Hepatocyte (in vitro differentiated cells): ENCODE results near the gene ATXN7L1. TPM values are rescaled to one million over a fixed set of nuclear protein-coding genes. Genes with fewer than 3 reads are reported as not detected.

Experiments used
- DNase-seq: peaks from one replicate; pipeline ENCODE4 v3.0.0-alpha.2; 2016; ENCODE audit warnings: low spot score
- H2AFZ ChIP-seq: fragments of 200-600 bp; sonication (generic); 2 replicates; pipeline ENCODE4 v1.6.0; 2016; ENCODE audit warnings: antibody characterized with exemption, mild to moderate bottlenecking
- H3K27ac ChIP-seq: fragments of 200-600 bp; sonication (generic); 2 replicates; pipeline ENCODE4 v1.5.1; 2016; ENCODE audit warnings: mild to moderate bottlenecking
- H3K27me3 ChIP-seq: fragments of 200-600 bp; sonication (generic); 2 replicates; pipeline ENCODE4 v1.6.1; 2016
- H3K36me3 ChIP-seq: fragments of 200-600 bp; sonication (generic); replicated peaks from 2 replicates; pipeline ENCODE4 v1.5.1; 2016; ENCODE audit warnings: low read depth; ENCODE audit not compliant: insufficient read depth
- H3K4me1 ChIP-seq: fragments of 200-600 bp; sonication (generic); 2 replicates; pipeline ENCODE4 v1.5.1; 2016; ENCODE audit warnings: mild to moderate bottlenecking, moderate library complexity; ENCODE audit not compliant: insufficient read depth
- H3K4me2 ChIP-seq: fragments of 200-600 bp; sonication (generic); 2 replicates; pipeline ENCODE4 v1.6.0; 2016
- H3K4me3 ChIP-seq: fragments of 200-600 bp; sonication (generic); 2 replicates; pipeline ENCODE4 v1.5.1; 2016; ENCODE audit warnings: mild to moderate bottlenecking
- H3K79me2 ChIP-seq: fragments of 200-600 bp; sonication (generic); 2 replicates; pipeline ENCODE4 v1.6.0; 2017; ENCODE audit warnings: mild to moderate bottlenecking
- H3K9me2 ChIP-seq: fragments of 200-600 bp; sonication (generic); replicated peaks from 2 replicates; pipeline ENCODE4 v1.6.0; 2017; ENCODE audit warnings: mild to moderate bottlenecking; ENCODE audit not compliant: insufficient read depth
- H3K9me3 ChIP-seq: fragments of 200-600 bp; sonication (generic); 2 replicates; pipeline ENCODE4 v1.5.1; 2016; ENCODE audit warnings: low read depth, mild to moderate bottlenecking
- H4K20me1 ChIP-seq: fragments of 200-600 bp; sonication (generic); 2 replicates; pipeline ENCODE4 v1.6.0; 2016; ENCODE audit warnings: mild to moderate bottlenecking; ENCODE audit not compliant: insufficient read depth, poor library complexity, severe bottlenecking
- CTCF ChIP-seq: fragments of 200-600 bp; sonication (generic); IDR thresholded peaks from 2 replicates; pipeline ENCODE4 v1.5.1; 2016; ENCODE audit warnings: antibody characterized with exemption, mild to moderate bottlenecking; ENCODE audit not compliant: poor library complexity
- EZH2 ChIP-seq: fragments of 200-600 bp; sonication (generic); IDR thresholded peaks from 2 replicates; pipeline ENCODE4 v1.6.1; 2016; ENCODE audit warnings: antibody characterized with exemption, mild to moderate bottlenecking, borderline replicate concordance
- EZH2phosphoT487 ChIP-seq: fragments of 200-600 bp; sonication (generic); IDR thresholded peaks from one replicate; pipeline ENCODE4 v1.6.1; 2018; ENCODE audit warnings: antibody characterized with exemption, mild to moderate bottlenecking, low read depth, moderate library complexity; ENCODE audit not compliant: unreplicated experiment, severe bottlenecking
- WGBS: methylation state at CpG from one replicate; pipeline ENCODE4 v1.1.6; 2016; ENCODE audit warnings: low lambda C conversion rate; ENCODE audit errors: missing lambda C conversion rate; 5-methylcytosine and 5-hydroxymethylcytosine counted together
- polyA plus RNA-seq: library from polyadenylated mRNA; unstranded; fragments of >200 nt; fragmentation: Nextera tagmentation; extraction: Ambion mirVana; gene quantifications from 2 replicates; pipeline ENCODE4 v1.2.1, GENCODE V29; 2016
- total RNA-seq: library from RNA; depleted of rRNA; stranded (reverse); fragments of >200 nt; gene quantifications from 2 replicates; pipeline ENCODE4 v1.2.3, GENCODE V29; 2014

Gene ATXN7L1
- total and polyA plus RNA-seq, 2 experiments from 2014 or later, result 8.9 to 9.3 TPM

GRCh38 chr7:105786520-105787470 lies 89.6 kb downstream of the ATXN7L1 start:
- WGBS, result 95% methylated on average over 10 of the region's 10 CpGs
- H2AFZ ChIP-seq, result no peak overlapping the region
- H3K27ac ChIP-seq, result no peak overlapping the region
- no peak for TF ChIP-seq EZH2
- no peak for TF ChIP-seq CTCF
- TF ChIP-seq EZH2phosphoT487, result no peak
- no peaks in the 10 kb centered on the region for H4K20me1 ChIP-seq
- DNase-seq, result no peak
- no peaks in the 10 kb centered on the region for H3K4me1 ChIP-seq
- H3K9me2 ChIP-seq, result no peaks in the 10 kb centered on the region
- no peaks in the 10 kb centered on the region for H3K36me3 ChIP-seq
- H3K27me3 ChIP-seq, result no peaks in the 10 kb centered on the region
- no peak overlapping the region for H3K4me2 ChIP-seq
- no peak overlapping the region for H3K4me3 ChIP-seq
- no peaks in the 10 kb centered on the region for H3K9me3 ChIP-seq
- no peaks in the 10 kb centered on the region for H3K79me2 ChIP-seq

GRCh38 chr7:105782391-105783042 lies 93.9 kb downstream of the ATXN7L1 start:
- TF ChIP-seq EZH2 (no peak), CTCF (no peak), EZH2phosphoT487 (no peak)
- H3K4me2 ChIP-seq, result no peak overlapping the region
- no peaks in the 10 kb centered on the region for H3K9me3 ChIP-seq
- no peaks in the 10 kb centered on the region for H3K9me2 ChIP-seq
- no peaks in the 10 kb centered on the region for H3K36me3 ChIP-seq
- no peaks in the 10 kb centered on the region for H3K27me3 ChIP-seq
- no peaks in the 10 kb centered on the region for H3K4me1 ChIP-seq
- no peaks in the 10 kb centered on the region for H3K79me2 ChIP-seq
- H3K4me3 ChIP-seq, result no peak overlapping the region
- WGBS, result 91% methylated on average over 10 of the region's 10 CpGs
- H2AFZ ChIP-seq, result no peak overlapping the region
- no peak overlapping the region for H3K27ac ChIP-seq
- DNase-seq, result no peak
- H4K20me1 ChIP-seq, result no peaks in the 10 kb centered on the region

GRCh38 chr7:105779856-105780780 lies 96.3 kb downstream of the ATXN7L1 start:
- DNase-seq, result no peak
- Histone ChIP-seq H3K36me3 (no peaks in the 10 kb centered on the region), H3K4me3 (no peak overlapping the region), H2AFZ (no peak overlapping the region), H3K9me2 (no peaks in the 10 kb centered on the region), H3K4me2 (no peak overlapping the region), H3K27ac (no peak overlapping the region), H3K4me1 (no peaks in the 10 kb centered on the region), H3K27me3 (no peaks in the 10 kb centered on the region), H3K9me3 (no peaks in the 10 kb centered on the region), H3K79me2 (no peaks in the 10 kb centered on the region), H4K20me1 (no peaks in the 10 kb centered on the region)
- TF ChIP-seq EZH2phosphoT487 (no peak), EZH2 (no peak), CTCF (no peak)
- WGBS, result 67% methylated on average over 4 of the region's 4 CpGs
